ENCODE data around the gene DNAAF2.

DNA sequence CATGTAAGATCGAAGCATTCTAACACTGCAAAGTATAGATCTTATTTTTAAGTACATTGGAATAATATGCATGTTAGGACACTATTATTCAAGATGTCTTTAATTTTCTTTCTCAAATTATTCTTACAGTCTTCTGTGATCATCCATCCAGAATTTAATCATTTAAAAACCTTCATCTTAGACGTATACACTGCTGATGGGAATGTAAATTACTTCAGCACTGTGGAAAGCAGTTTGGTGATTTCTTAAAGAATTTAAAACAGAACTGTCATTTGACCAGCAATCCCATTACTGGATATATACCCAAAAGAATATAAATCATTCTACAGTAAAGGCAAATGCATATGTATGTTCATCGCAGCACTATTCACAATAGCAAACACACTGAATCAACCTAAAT lies 45.7 kb downstream of the DNAAF2 start:
- TF ChIP-seq POLR2AphosphoS5 (IDR thresholded peaks at IDR 0.05) (no peak), POLR2A (IDR thresholded peaks at IDR 0.05) (no peak)
- TF ChIP-seq, protein P1, sequence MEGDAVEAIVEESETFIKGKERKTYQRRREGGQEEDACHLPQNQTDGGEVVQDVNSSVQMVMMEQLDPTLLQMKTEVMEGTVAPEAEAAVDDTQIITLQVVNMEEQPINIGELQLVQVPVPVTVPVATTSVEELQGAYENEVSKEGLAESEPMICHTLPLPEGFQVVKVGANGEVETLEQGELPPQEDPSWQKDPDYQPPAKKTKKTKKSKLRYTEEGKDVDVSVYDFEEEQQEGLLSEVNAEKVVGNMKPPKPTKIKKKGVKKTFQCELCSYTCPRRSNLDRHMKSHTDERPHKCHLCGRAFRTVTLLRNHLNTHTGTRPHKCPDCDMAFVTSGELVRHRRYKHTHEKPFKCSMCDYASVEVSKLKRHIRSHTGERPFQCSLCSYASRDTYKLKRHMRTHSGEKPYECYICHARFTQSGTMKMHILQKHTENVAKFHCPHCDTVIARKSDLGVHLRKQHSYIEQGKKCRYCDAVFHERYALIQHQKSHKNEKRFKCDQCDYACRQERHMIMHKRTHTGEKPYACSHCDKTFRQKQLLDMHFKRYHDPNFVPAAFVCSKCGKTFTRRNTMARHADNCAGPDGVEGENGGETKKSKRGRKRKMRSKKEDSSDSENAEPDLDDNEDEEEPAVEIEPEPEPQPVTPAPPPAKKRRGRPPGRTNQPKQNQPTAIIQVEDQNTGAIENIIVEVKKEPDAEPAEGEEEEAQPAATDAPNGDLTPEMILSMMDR (IDR thresholded peaks at IDR 0.05) = no peak

All from suprapubic skin (tissue), 4 donors.